VCaP (cell line): ENCODE measurements around the gene VSIG10L2.

Experiments used
- H3K27ac ChIP-seq: fragments of 450-650 bp; 2 replicates; pipeline ENCODE4 v1.5.1; 2017
- CTCF ChIP-seq: fragments of 450-650 bp; conservative IDR thresholded peaks from 2 replicates; pipeline ENCODE4 v1.5.1; 2017; ENCODE audit warnings: mild to moderate bottlenecking, moderate library complexity

Gene VSIG10L2

GRCh38 chr11:125944350-125945010, 1.4 kb upstream of the VSIG10L2 start:
- TF ChIP-seq CTCF, result no peak
- no peak overlapping the region for H3K27ac ChIP-seq

- no peak for TF ChIP-seq CTCF
- H3K27ac ChIP-seq, result no peak overlapping the region
Observed at GRCh38 chr11:125945011-125945796, 640 bp upstream of the VSIG10L2 start.

GRCh38 chr11:125946712-125947418, 1.0 kb downstream of the VSIG10L2 start:
- H3K27ac ChIP-seq, result no peak overlapping the region
- no peak for TF ChIP-seq CTCF

- no peak overlapping the region for H3K27ac ChIP-seq
- TF ChIP-seq CTCF, result no peak
Observed at GRCh38 chr11:125947419-125948277, 1.8 kb downstream of the VSIG10L2 start.

- TF ChIP-seq CTCF, result no peak
- H3K27ac ChIP-seq, result no peak overlapping the region
Observed at GRCh38 chr11:125948278-125949051, 2.6 kb downstream of the VSIG10L2 start.

GRCh38 chr11:125949271-125950177, 3.7 kb downstream of the VSIG10L2 start:
- TF ChIP-seq CTCF, result no peak
- no peak overlapping the region for H3K27ac ChIP-seq
